Raji (cell line): ENCODE results near the gene RRP1B.

Source experiments
- POLR2A ChIP-seq: IDR thresholded peaks from 2 replicates; pipeline ENCODE4 v1.6.1; 2011; ENCODE audit warnings: low read depth, low read length, control low read depth; ENCODE audit not compliant: insufficient read depth

Gene RRP1B

GRCh38 chr21:43701936-43702784 is 42.8 kb downstream of the RRP1B start:
- TF ChIP-seq POLR2A = no peak

DNA sequence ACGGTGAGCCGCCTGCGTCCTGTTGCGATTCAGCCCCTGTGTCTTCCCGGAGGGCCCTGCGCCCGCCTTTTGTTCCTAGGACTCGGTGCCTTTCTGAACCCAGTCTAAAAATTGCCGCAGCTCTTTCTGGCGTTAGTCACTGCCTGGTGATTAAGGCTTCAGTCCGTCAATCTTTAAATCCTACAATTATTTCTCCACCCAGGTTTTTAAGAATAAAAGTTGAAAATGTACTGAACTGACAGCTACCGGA is 43.4 kb downstream of the RRP1B start:
- no peak for TF ChIP-seq POLR2A

DNA sequence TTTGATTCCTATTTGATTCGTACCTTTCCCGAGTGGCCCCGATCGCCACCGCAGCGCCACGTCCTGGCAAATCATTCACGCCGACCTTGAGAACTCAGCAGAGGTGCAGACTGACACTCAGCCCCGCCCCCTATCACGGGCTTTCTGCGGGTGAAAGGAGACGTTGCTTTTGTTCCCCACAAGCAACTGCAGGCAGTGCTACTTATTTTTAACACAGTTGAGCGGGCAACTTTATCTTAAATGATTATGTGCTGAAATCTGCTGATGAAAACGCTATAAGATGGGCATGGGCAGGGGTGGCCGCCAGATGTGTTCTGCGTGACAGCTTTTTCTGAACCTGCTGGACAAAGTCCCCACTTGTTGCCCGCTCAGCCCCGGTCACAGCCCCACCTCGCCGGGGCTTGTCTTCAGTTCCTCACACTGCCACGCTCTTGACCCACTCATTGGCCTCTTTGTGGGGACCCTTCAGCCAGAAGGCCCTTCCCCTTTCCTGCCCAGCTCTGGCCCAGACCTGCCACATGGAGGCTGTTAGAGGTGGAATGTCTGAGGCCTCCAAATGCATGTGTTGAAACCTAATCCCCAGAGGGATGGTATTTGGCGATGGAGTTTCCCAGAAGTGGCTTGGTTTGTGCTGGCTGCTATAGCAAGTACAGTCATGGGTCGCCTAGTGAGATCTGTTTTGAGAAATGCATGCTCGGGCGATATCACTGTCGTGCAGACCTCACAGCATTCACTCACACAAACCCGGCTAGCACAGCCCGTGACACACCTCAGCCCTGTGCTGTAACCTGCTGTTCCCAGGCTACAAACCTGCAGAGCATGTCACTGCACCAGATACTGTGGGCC is 43.9 kb downstream of the RRP1B start:
- TF ChIP-seq POLR2A = no peak

DNA sequence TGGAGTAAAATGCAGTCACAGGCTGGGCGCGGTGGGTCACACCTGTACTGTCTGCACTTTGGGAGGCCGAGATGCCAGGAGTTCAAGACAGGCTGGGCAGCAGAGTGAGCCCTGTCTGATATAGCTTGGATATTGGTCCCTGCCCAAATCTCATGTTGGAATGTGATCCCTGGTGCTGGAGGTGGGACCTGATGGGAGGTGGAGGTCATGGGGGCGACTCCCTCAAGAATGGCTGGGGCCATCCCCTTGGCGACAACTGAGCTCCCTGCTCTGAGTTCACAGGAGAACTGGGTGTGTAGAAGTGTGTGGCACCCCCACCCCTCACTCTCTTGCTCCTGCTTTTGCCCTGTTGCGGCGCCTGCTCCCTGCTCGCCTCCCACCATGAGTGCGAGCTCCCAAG is 48.1 kb downstream of the RRP1B start:
- TF ChIP-seq POLR2A = no peak

- no peak for TF ChIP-seq POLR2A
Measured at GRCh38 chr21:43708745-43709381, 49.5 kb downstream of the RRP1B start.

DNA sequence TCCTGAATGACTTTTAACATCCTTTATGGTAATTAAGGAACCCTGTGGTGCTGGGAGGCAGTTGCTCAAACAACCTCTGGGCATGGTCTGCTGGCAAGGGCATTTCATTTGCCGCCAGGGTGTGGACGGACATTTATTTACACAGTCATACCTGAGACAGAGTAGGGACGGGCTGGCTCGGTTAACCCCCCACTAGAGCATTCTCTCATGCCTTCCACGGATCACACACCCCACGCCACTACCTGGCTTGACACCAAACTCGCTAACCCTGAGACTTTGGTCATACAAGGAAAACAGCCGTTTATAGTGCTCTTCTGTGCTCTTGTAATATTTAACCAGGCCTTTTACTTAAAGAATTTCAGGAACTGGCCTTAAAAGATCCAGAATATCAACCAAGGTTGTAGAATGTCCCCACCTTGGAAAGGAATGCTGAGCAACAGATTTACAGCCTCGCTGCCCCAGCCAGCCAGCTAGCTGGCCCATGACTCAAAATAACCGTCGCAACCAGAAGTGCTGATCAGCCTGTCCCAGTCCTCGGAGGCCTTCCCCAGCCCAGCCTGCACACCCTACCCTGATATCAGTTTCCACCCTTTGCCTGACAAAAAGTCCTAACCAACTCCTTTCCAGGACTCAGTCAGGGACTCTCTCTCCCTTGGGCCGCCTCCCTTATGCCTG is 53.0 kb downstream of the RRP1B start:
- TF ChIP-seq POLR2A = no peak

DNA sequence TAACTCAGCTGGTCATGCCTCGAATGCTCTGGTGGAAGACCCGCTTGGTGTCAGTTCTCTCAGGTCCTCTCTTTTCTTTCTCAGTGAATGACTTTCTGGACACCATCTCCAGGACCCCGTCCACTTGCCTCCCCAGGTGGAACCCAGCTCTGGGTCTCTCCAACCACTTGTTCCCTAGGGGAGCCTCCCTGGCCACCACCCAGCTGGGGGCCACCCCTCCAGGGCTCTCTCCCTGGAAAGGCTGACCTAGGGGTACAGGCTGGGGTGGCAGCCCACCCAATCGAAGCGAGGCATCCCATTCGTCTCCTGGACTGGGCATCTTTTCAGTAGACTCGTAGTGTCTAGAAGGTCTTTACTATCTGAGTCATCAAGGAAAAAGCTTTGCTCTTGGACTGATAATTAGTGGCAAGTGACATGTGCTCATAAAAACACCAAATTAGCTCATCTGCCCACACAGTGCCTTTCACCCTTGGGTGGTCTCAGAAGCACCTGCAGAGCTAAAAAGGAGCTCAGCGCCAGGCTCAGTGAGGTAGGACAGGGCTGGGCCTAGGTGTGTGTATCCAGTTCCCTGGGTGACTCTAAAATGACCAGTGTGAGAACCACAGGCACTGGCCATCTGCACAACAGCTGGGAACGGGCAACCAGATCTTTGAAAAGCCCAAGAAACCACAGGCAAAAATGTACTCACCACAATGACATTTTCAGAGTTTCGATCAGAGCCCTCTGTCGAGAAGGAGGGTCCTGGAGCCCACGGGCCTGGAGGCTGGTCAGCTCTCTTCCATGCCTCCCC is 57.2 kb downstream of the RRP1B start:
- no peak for TF ChIP-seq POLR2A

DNA sequence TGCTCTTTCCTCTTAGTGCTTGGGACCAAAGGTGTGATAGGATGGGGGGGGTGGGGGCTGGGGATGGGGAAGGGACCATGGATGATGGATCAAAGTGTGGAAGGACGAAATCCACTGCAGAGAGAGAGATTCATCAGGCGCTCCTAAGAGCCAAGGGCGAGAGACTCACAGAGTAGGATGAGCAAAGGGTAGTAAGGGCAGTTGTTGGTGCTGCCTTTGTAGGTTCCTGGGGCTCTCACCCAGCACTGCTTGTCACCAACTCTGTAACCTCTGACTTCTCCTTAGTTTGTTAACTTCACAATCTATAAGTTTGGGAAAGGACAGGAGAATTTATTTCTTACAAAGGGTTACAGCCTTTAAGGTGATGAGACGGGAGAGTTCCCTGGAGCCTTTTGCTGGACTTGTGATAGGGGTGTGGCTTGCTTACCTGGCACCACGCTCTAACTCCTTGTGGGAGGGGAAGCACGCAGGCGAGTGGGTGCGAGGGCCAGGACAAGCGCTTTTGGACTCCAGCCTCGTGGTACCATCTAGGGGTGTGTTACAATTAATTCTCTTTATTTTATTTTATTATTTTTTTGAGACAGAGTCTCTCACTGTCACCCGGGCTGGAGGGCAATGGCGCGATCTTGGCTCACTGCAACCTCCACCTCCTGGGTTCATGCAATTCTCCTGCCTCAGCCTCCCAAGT is 58.0 kb downstream of the RRP1B start:
- TF ChIP-seq POLR2A = no peak

DNA sequence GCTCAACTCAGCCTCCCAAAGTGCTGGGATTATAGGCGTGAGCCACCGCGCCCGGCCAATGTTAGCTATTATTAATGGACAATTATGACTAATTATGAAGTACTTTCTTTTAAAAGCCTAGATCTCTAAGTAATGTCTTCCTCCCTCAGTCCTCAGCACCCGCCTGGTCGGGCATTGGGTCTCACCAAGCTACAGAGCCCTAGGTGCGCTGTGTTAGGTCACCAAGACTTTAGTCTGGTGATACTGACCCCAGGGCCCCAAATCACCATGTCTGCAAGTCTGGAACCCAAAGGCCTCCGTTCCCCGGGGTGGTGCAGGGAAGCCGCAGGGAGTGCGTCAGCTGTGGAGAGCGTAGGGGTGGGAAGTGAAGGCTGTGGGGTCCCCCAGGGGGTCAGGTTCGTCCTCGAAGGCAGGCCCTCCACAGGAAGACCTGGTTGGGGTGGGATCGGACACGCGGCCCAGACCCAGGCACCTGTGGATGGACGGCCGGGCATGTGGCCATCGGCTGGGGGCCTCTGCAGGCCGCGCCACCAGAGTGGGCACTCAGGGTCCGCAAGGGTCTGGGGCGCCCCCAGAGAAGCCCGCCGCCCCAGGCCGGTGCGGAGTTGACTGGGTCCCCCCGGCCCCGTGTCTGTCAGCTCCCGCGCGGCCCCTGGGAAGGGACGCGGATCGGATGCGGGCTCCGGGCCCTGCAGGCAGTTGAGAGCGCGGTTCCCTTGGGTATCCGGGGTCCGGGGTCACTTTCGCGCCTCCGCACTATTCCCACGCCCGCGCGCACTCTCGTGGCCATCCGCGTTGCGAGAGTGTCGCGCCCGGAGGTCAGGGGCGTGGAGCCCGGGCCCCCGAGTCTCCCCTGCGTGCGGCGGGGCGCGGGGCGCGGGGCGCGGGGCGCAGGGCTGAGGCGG is 58.9 kb downstream of the RRP1B start:
- TF ChIP-seq POLR2A = no peak

DNA sequence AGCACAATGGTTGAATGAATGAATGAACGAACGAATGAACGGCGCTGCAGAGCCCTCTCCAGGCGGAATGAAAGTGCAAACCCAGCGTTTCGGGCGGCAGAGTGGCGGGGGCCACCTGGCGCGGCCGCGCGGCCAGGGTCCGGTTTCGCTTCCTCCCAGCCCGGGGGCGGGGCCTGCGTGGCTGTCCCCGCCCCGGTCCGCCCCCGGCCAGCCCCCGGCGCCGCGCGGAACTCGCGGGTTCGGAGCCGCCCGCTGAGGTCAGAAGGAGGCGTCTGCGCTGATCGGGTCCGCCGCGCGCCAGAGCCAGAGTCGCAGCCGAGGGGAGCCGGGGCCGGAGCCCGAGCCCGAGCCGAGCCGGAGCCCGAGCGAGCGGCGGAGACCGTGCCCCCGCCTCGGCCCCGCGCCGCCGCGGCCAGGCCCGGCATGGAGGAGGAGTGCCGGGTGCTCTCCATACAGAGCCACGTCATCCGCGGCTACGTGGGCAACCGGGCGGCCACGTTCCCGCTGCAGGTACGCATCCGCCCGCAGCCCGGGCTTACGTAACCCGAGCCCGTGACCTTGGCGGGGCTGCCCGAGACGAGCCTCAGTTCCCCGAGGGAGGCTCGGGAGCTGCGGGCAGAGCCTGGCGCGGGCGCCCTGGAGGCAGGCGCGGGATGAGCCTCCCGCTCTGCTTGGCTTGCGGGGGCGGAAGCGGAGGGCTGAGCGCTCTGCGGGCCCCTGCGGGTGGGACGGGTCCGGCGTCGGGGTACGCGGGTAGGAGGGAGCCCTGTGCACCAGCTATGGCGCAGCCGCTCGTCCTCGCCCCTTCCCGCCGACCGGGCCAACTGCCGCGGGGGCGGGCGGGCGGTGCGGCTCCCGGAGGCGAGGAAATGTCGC is 59.8 kb downstream of the RRP1B start, which contains the start of gene PDXK:
Gene PDXK (plus strand): TSS at position 258 of the 876 bp plus-strand sequence. CDS start 166 bp downstream, at position 424.
- TF ChIP-seq POLR2A = peak; percentile 71

DNA sequence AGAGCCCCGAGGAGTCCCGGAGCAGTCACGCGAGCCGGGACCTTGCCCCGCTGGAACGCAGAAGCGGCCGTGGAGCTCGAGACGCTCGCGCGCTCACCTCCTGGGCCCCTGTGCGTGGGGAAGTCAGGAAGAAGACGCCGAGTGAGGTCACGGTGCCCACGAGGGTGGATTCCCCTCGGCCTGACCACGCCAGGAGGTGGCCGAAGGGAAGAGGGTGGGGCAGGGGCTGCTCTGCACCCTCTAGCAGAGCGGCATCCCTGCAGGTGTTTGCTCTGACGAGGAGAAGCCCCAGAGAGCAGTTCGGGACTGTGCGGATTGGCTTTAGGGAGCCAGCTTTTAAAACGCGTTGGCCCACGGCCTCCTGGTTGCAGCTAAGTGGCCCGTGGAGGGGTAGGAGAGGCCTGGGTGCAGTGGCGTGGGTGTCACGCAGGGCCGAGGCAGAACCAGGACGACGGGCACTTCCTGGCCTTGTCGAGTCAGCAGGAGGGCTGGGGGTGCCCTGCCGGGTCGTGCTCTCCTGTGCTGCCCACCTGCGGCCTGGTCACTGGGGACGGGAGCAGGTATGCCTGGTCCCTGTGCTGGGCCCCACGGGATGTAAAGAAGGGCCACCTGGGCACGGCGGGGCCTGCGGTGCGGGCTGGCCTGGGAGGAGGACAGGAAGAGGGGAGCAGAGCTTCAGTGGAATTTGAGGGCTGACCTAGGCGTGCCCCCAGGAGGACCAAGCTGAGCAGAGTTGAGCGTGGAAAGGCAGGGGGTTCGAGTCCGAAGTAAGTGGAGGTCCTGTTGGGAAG is 60.6 kb downstream of the RRP1B start:
- no peak for TF ChIP-seq POLR2A
